Peyer's patch (tissue), 4 donors: ENCODE data around the gene RASSF3.

Source experiments
- POLR2A ChIP-seq, 2 donors: fragments of 450-650 bp; IDR thresholded peaks; one replicate each; pipeline ENCODE4 v1.5.1; 2017; ENCODE audit warnings: antibody characterized with exemption in 2 of 2, mild to moderate bottlenecking in 2 of 2, moderate library complexity in 2 of 2
- TF ChIP-seq, protein P1 (sequence below), 6 experiments: fragments of 450-650 bp in 4 of 6; fragments of 200-600 bp in 2 of 6; sonication (generic) in 1 of 6; IDR thresholded peaks; one replicate each; pipeline ENCODE4 v1.5.1; 2017 to 2019; ENCODE audit warnings: antibody characterized with exemption in 6 of 6, mild to moderate bottlenecking in 3 of 6, moderate library complexity in 1 of 6

DNA sequence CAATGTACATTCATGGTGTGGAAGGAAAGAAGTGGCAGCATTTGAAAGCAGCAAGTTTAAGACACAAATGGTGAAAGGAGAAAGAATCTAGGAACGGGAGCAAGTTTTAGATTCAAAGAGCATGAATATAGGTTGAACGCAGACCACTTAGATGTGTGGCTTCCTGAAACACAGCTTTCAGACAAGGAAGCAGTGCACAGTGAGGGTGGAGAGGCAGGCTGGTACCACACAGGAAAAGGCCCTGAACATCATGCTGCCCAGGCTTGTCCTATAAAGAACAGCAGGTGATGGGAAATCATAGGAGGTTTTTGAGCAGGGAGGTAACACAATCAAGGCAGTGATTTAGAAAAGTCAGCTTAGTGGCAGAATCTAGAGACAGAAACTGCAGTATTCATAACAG is 113.3 kb downstream of the RASSF3 start:
- TF ChIP-seq, protein P1, sequence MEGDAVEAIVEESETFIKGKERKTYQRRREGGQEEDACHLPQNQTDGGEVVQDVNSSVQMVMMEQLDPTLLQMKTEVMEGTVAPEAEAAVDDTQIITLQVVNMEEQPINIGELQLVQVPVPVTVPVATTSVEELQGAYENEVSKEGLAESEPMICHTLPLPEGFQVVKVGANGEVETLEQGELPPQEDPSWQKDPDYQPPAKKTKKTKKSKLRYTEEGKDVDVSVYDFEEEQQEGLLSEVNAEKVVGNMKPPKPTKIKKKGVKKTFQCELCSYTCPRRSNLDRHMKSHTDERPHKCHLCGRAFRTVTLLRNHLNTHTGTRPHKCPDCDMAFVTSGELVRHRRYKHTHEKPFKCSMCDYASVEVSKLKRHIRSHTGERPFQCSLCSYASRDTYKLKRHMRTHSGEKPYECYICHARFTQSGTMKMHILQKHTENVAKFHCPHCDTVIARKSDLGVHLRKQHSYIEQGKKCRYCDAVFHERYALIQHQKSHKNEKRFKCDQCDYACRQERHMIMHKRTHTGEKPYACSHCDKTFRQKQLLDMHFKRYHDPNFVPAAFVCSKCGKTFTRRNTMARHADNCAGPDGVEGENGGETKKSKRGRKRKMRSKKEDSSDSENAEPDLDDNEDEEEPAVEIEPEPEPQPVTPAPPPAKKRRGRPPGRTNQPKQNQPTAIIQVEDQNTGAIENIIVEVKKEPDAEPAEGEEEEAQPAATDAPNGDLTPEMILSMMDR (IDR thresholded peaks at IDR 0.05): no peak
- TF ChIP-seq POLR2A (IDR thresholded peaks at IDR 0.05): no peak
